WERI-Rb-1 (cell line): ENCODE data around the gene DAW1.

Source experiments
- DNase-seq: peaks from one replicate; pipeline ENCODE4 v3.0.0-alpha.2; 2020
- H3K27ac ChIP-seq: fragments of 250-450 bp; sonication (Bioruptor Pico); 2 replicates; pipeline ENCODE4 v1.5.1; 2020; ENCODE audit warnings: mild to moderate bottlenecking, moderate library complexity
- H3K27me3 ChIP-seq: fragments of 250-450 bp; sonication (Bioruptor Pico); 2 replicates; pipeline ENCODE4 v1.5.1; 2021; ENCODE audit warnings: mild to moderate bottlenecking, low read depth, moderate library complexity; ENCODE audit not compliant: insufficient read depth, severe bottlenecking
- H3K36me3 ChIP-seq: fragments of 250-450 bp; sonication (Bioruptor Pico); 2 replicates; pipeline ENCODE4 v1.5.1; 2020; ENCODE audit warnings: mild to moderate bottlenecking, moderate library complexity
- H3K4me3 ChIP-seq: 2 replicates; pipeline ENCODE4 v1.5.1; 2011; ENCODE audit warnings: low read depth, mild to moderate bottlenecking, control low read depth, low read length
- H3K9me3 ChIP-seq: fragments of 250-450 bp; sonication (Bioruptor Pico); 2 replicates; pipeline ENCODE4 v1.5.1; 2021; ENCODE audit warnings: mild to moderate bottlenecking, moderate library complexity; ENCODE audit not compliant: severe bottlenecking
- TF ChIP-seq, protein P1 (sequence below): IDR thresholded peaks from 2 replicates; pipeline ENCODE4 v1.5.1; 2011; ENCODE audit warnings: low read depth, mild to moderate bottlenecking, control low read depth, inconsistent platforms, low read length

The DAW1 gene

DNA sequence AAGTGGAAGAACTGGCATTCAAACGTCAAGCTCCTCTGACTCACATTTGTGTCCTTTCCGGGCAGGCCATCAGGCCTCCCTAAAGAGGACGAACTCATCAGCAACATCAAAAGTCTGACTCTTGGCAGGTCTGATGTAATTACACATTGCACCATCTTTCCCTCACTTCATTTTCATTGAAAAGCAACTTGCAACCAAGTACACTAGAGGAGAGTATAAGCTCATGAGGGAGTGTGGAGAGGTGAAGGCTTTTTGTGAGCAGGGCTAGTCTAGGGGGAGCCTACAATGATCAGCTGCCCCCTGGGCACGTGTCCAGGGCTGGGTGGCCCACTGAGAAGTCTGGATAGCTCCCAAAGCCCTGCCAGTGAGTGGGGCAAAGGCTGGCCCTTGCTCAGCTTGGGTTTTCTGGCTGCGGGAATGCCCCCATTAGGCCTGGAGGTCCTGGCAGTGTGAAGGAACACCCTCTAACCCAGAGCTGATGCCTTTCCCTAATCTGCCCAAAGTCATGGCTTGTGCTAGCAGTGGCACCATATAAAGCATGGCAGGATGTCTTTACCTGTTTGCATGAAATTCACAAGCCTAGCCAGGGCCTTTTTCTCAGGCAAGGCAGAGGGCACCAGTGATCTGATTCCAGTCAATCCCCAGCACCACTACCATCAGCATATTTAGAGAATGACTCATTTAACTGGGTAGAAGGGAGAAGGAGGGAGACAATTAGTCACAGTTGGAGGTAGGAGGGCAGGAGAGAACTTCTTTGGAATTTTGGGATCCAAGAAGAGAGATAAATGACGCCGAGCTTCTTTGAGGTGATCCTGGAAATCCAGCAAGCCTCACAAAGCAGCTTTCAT, 8.5 kb upstream of the DAW1 start:
- H3K27ac ChIP-seq = no peak overlapping the region
- TF ChIP-seq, protein P1, sequence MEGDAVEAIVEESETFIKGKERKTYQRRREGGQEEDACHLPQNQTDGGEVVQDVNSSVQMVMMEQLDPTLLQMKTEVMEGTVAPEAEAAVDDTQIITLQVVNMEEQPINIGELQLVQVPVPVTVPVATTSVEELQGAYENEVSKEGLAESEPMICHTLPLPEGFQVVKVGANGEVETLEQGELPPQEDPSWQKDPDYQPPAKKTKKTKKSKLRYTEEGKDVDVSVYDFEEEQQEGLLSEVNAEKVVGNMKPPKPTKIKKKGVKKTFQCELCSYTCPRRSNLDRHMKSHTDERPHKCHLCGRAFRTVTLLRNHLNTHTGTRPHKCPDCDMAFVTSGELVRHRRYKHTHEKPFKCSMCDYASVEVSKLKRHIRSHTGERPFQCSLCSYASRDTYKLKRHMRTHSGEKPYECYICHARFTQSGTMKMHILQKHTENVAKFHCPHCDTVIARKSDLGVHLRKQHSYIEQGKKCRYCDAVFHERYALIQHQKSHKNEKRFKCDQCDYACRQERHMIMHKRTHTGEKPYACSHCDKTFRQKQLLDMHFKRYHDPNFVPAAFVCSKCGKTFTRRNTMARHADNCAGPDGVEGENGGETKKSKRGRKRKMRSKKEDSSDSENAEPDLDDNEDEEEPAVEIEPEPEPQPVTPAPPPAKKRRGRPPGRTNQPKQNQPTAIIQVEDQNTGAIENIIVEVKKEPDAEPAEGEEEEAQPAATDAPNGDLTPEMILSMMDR = no peak
- no peaks in the 10 kb centered on the region for H3K36me3 ChIP-seq
- no peak overlapping the region for H3K4me3 ChIP-seq
- H3K9me3 ChIP-seq = no peaks in the 10 kb centered on the region
- no peak for DNase-seq
- H3K27me3 ChIP-seq = peaks cover 21% of the 10 kb centered on the region

DNA sequence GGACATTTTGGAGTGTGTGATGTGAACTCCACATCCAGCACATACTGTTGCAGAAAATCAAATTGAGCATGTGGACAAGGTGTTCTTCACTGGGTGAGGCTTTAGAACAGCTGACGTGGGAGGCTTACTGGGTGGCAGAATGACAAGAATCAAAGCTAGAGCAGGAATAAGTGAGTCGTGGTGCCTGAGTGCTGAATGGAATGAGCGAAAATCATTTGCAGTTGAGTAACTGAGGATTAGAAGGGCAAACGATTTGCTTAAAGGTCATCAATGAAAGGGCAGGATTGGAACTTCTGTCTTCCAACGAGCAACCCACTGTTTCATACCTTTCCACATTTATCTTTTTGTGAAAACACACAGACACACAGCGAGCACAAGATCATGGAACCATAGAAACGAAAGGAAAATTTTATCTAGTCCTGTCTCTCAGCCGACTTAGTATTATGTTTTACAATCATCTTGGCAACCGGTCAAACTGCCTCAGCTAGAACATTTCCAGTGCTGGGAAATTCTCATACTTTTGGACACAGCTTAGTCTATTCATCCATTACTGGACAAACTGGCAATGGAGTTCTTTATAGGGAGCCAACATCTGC, 7.2 kb upstream of the DAW1 start:
- H3K27me3 ChIP-seq = peaks cover 27% of the 10 kb centered on the region
- no peaks in the 10 kb centered on the region for H3K36me3 ChIP-seq
- DNase-seq = no peak
- no peaks in the 10 kb centered on the region for H3K9me3 ChIP-seq
- H3K4me3 ChIP-seq = no peak overlapping the region
- TF ChIP-seq, protein P1 = no peak
- no peak overlapping the region for H3K27ac ChIP-seq

DNA sequence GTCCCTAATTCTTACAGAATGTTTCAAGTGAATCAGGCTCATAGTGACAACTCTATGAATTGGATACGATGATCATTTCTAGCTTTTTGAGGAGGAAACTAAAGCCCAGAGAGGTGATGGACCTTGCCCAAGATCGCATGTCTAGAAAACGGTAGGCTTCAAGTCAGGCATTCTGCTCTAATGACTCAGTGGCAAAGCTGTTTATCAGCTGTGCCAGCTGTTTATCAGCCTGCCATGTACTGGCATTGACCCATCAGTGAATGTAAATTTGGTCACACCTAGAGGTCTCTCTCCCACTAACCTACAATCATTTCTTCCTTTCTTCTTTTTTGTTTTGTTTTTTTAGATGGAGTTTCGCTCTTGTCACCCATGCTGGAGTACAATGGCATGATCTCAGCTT, 6.1 kb upstream of the DAW1 start:
- TF ChIP-seq, protein P1 = no peak
- Histone ChIP-seq H3K27ac (no peak overlapping the region), H3K4me3 (no peak overlapping the region), H3K9me3 (no peaks in the 10 kb centered on the region), H3K36me3 (no peaks in the 10 kb centered on the region), H3K27me3 (peaks cover 27% of the 10 kb centered on the region)
- no peak for DNase-seq

DNA sequence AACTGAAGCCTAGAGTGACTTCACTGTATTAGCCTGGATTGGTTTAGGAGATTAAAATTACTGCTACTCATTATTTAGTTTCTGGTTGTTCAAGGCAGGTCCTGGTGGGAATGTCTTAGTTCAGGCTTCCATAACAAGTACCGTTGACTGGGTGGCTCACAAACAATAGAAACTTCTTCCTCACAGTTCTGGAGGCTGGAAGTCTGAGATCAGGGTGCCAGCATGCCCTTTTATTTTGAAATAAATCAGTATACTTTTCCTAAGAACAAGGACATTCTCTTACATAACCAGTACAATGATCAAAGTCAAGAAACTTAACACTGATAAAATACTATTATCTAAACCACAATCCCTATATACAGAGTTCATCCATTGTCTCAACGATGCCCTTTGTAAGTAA, 4.0 kb upstream of the DAW1 start:
- Histone ChIP-seq H3K36me3 (no peaks in the 10 kb centered on the region), H3K4me3 (no peak overlapping the region), H3K27me3 (peaks cover 42% of the 10 kb centered on the region), H3K27ac (no peak overlapping the region), H3K9me3 (no peaks in the 10 kb centered on the region)
- no peak for DNase-seq
- TF ChIP-seq, protein P1 = no peak

DNA sequence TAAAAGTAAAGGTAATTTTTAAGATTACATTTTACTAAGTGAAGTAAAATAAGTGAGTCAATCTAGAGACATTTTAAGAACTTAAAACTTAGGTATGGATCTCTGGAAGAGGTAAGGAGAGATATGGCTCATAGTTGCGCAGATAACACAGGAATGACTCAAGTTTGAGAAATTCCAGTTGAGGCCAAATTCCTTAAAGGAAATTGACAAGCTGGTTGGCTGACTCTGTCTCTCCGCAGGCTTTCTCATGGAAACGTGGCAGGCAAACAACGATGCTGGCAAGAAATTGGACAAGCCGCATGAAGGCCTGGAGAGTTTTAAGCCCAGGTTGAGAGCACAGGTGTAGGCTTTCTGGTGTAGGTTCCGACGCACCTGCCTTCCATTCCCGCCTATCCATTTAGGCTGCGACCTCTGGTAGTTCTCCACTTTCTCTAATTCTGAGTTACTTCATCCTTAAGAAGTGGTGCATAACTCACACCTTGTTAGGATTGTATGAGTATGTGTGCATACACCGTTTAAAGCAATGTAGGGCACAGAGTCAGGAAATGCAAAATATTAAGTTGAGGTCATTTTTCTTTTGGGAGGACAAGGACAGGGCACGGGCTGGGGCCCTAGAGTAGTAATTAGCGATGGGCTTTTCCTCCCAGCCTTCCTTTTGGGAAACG, 589 bp upstream of the DAW1 start:
- Histone ChIP-seq H3K36me3 (no peaks in the 10 kb centered on the region), H3K9me3 (no peaks in the 10 kb centered on the region), H3K4me3 (peak overlapping the region; percentile 30), H3K27me3 (peaks cover 36% of the 10 kb centered on the region), H3K27ac (no peak overlapping the region)
- no peak for DNase-seq
- TF ChIP-seq, protein P1 = no peak
